Hematopoietic multipotent progenitor cell treated with erythropoietin and hydrocortisone succinate and interleukin-3 and kit ligand, for 4 days (in vitro differentiated cells): Measurements from ENCODE around the gene HYKK.
"Not testable (repeated sequence)": the region's sequence is repeated elsewhere in the genome, so short reads cannot be mapped to it uniquely, and the experiment has no call there.

Source experiments
- DNase-seq: peaks from one replicate; pipeline ENCODE4 v3.0.0-alpha.2; 2015

HYKK gene

GRCh38 chr15:78506971-78507830 lies at the start of gene HYKK:
HYKK (plus strand) TSS chr15:78507577; CDS start chr15:78513089, 5,512 bp downstream.
- DNase-seq = peak; percentile 96

GRCh38 chr15:78460737-78461136 lies 46.6 kb upstream of the HYKK start:
- DNase-seq = no peak

- DNase-seq = no peak
These were observed 46.0 kb upstream of the HYKK start for GRCh38 chr15:78461171-78461888.

DNA sequence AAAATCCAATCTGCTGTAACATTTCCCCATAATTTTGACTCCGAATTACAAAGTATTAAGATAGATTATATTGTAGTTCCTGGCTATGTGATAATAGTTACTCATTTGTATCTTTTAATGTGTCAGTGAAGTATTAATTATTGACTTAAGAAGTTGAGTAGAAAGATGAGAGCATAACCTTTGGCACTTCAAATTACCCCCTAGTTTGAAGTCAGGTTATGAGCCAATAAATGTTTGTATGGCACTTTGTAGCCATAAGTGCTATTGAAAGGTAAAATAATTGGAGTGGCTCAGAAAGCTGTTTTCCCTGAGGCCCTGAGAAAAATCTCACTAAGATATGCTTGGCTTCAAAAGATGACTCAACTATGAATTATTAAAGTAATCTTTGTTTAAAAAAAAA lies 38.3 kb upstream of the HYKK start:
- DNase-seq = no peak

DNA sequence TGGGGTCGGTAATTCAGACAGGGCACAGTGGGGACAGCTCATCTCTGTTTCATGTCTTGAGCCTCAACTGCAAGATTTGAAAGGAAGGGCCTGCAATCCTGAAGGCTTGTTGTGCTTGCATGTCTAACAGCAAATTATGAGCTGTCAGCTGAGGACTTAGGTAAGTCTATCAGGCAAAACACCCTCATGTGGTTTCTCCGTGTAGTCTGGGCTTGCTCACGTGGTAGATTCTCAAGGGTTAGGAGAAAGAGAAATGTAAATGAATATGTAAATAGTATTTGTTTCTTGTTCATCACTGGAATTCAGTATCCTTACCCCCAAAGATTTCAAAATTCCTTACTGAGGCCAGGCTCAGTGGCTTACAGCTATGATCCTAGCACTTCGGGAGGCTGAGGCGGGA lies 30.1 kb upstream of the HYKK start:
- DNase-seq = no peak

GRCh38 chr15:78479650-78480049 lies 27.7 kb upstream of the HYKK start:
- no peak for DNase-seq

GRCh38 chr15:78481917-78482316 lies 25.5 kb upstream of the HYKK start:
- DNase-seq = no peak

- peak; percentile 48 for DNase-seq
These were observed 14.5 kb upstream of the HYKK start for GRCh38 chr15:78492872-78493271.

- no peak for DNase-seq
These were observed 5.5 kb upstream of the HYKK start for GRCh38 chr15:78501857-78502256.

GRCh38 chr15:78502641-78503040 lies 4.7 kb upstream of the HYKK start:
- no peak for DNase-seq

DNA sequence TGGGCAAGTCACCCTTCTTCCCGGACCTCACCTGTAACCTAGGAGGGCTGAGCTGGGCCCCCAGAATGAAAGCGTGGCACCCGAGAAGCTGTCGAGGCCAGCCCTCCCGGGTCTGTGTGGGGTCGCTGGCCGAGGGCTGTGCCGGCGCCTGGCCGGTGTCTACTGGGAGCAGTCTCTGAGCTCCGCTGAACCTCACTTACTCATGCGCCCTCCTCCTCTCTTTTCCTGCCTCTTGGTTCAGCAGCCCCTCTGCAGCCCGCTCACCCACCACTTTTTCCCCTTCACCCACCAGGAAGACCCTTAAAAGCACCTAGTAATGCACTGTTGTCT lies 419 bp downstream of the HYKK start:
- DNase-seq = no peak

DNA sequence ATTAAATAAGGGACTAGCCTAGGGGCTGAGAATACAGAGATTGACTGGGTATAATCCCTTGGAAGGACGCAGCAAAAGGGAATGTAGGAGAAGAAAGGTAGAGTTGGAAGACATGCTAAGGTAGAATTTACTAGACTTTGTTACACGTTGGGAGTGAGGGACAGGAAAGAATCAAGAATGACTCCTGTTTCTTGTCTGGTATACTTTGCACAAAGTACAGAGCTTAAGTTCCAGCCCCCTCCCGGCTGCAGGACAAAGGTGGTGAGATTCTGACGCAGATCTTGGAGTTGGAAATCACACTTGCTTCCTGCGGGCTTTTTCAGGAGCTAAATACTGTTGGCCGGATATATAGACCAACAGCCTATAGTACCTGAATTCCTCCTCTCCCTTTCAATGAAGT lies 895 bp downstream of the HYKK start:
- DNase-seq = no peak

DNA sequence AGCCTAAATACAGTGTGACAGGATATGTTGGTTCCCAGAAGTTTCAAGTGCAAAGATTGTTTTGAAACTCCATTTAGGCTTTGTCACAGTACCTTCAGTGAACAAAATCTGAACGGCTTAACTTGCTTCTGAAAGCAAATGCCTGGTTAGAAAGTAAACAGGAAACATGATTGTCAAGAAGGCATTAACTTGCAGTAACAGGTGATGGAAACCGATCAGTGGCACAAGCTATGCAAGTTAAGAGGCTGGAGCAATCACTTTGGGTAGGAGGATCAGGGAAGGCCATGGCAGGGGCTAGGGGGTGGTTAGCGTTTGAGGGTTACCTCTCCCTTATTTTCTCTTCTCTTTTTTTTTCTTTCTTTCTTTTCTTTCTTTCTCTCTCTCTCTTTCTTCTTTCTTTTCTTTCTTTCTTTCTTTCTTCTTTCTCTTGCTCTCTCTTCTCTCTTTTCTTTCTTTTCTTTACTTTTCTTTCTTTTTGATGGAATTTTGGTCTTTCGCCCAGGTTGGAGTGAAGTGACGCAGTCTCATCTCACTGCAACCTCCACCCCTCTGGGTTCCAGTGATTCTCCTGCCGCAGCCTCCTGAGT lies 2.4 kb downstream of the HYKK start:
- DNase-seq = no peak

GRCh38 chr15:78520035-78520434 lies 12.7 kb downstream of the HYKK start:
- not testable (repeated sequence) for DNase-seq

DNA sequence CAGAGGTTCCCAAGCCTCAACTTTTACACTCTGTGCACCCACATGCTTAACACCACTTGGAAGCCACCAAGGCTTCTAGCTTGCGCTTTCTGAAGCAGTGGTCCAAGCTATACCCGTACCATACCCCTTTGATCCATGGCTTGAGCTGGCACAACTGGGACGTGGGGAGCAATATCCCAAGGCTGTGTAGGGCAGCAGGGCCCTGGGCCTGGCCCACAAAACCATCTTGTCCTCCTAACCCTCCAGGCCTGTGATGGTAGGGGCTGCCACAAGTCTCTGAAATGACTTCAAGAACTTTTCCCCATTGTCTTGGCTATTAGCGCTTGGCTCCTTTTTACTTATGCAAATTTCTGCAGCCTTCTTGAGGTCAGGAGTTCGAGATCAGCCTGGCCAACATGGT lies 16.9 kb downstream of the HYKK start:
- no peak for DNase-seq

DNA sequence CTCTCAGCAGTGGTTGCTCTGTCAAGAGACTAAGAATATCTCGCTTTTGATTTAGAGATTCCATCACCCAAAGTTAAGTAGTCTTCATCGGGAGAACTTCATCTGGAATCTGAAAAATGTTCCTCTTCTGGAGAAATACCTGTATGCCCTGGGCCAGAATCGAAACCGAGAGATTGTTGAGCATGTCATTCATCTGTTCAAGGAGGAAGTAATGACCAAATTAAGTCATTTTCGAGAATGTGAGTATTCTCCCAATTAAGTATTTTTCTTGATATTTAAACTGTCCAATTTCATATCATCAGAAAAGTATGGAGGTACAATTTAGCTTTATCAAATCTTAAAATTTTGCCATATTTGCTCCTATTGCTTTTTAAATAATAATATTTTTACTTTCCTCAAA lies 19.9 kb downstream of the HYKK start:
- DNase-seq = no peak

DNA sequence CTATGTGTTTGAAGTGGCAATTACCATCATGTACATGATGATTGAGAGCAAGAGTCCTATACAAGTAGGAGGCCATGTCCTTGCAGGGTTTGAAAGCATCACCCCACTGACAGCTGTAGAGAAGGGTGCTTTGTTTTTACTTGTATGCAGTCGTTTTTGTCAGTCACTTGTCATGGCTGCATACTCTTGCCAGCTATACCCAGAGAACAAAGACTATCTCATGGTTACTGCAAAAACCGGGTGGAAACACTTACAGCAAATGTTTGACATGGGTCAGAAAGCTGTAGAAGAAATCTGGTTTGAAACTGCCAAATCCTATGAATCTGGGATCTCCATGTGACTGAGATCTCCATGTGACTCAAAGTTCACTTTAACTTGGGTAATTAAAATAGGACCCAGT lies 26.0 kb downstream of the HYKK start:
- no peak for DNase-seq

DNA sequence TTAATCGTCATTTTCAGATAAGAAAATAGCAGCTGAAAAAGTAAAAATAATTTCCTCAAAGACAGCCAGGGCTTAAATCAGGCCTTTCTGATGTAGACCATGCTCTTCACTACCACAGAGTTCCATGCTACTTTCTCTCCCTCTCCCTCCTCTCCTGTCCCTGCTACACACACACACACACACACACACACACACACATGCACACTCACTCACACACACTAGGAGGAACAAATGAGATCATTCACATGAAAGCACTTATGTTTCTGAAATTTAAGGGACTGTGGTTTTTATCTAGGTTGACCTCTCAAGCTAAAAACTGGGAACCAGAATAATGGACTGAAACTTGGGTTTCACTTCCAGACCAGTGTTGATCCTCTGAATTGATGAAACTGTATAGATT lies 28.8 kb downstream of the HYKK start:
- DNase-seq = peak; percentile 14

GRCh38 chr15:78537266-78537905 lies 30.0 kb downstream of the HYKK start:
- DNase-seq = no peak

- no peak for DNase-seq
These were observed 31.0 kb downstream of the HYKK start for GRCh38 chr15:78538358-78538757.

GRCh38 chr15:78539464-78540140 lies 32.2 kb downstream of the HYKK start:
- not testable (repeated sequence) for DNase-seq

- DNase-seq = peak; percentile 96
These were observed 32.9 kb downstream of the HYKK start, which contains the start of gene PSMA4 for GRCh38 chr15:78540141-78540870. PSMA4 (plus strand) TSS chr15:78540444; CDS start chr15:78541928, 1,484 bp downstream.
